HepG2 (cell line): ENCODE measurements around the gene USP40. TPM values are rescaled to one million over a fixed set of nuclear protein-coding genes. Genes with fewer than 3 reads are reported as not detected.

Source experiments
- ATF7 ChIP-seq, 2 experiments: fragments of 450-650 bp in 1 of 2; sonication (generic) in 1 of 2; formaldehyde crosslinking in 1 of 2; IDR thresholded peaks; 2 replicates each; pipeline versions ENCODE4 v1.4.0 to v1.6.1; 2016 to 2020; ENCODE audit warnings: antibody characterized with exemption in 1 of 2, mild to moderate bottlenecking in 1 of 2, missing genetic modification reagents in 1 of 2
- CEBPG ChIP-seq: IDR thresholded peaks from 2 replicates; pipeline ENCODE4 v1.6.1; 2016
- PCBP1 ChIP-seq: fragments of 200-400 bp; formaldehyde crosslinking; IDR thresholded peaks from 2 replicates; pipeline ENCODE4 v1.6.1; 2017; ENCODE audit warnings: mild to moderate bottlenecking, low read depth, low read length, borderline replicate concordance
- RAD21 ChIP-seq: fragments of 450-650 bp; formaldehyde crosslinking; IDR thresholded peaks from 2 replicates; pipeline ENCODE4 v1.5.0; 2020; ENCODE audit warnings: mild to moderate bottlenecking
- SP140L ChIP-seq: sonication (generic); formaldehyde crosslinking; IDR thresholded peaks from 2 replicates; pipeline ENCODE4 v1.4.0; 2020; ENCODE audit warnings: missing genetic modification reagents, borderline replicate concordance
- ZNF101 ChIP-seq: sonication (generic); formaldehyde crosslinking; IDR thresholded peaks from 2 replicates; pipeline ENCODE4 v1.4.0; 2020; ENCODE audit warnings: mild to moderate bottlenecking, low read depth, missing genetic modification reagents, borderline replicate concordance
- ZNF225 ChIP-seq: sonication (generic); formaldehyde crosslinking; IDR thresholded peaks from 2 replicates; pipeline ENCODE4 v1.4.0; 2020; ENCODE audit warnings: mild to moderate bottlenecking, missing genetic modification reagents
- ZNF878 ChIP-seq: sonication (generic); formaldehyde crosslinking; IDR thresholded peaks from 2 replicates; pipeline ENCODE4 v1.8.1; 2023; ENCODE audit warnings: mild to moderate bottlenecking, missing genetic modification reagents, moderate library complexity
- polyA plus RNA-seq, 8 experiments: library from polyadenylated mRNA; depleted of rRNA in 3 of 8; stranded (reverse) in 7 of 8; unstranded in 1 of 8; fragments of >200 nt; fragmentation: Illumina TruSeq in 4 of 8; extraction: Trizol in 4 of 8; gene quantifications; 2 replicates each; pipeline versions ENCODE4 v1.2.1 to v1.2.3, GENCODE V29; 2011 to 2016; ENCODE audit warnings: low read depth in 4 of 8, missing spikeins in 1 of 8, mixed read lengths in 1 of 8; ENCODE audit not compliant: insufficient read depth in 1 of 8
- total RNA-seq, 5 experiments: library from RNA; depleted of rRNA; stranded (reverse); fragments of >200 nt; fragmentation: Illumina TruSeq; extraction: Trizol; gene quantifications; 2 replicates each; pipeline ENCODE4 v1.2.3, GENCODE V29; 2016; ENCODE audit warnings: low read depth in 1 of 5
- TF ChIP-seq, protein P1 (sequence below): sonication (generic); formaldehyde crosslinking; IDR thresholded peaks from 2 replicates; pipeline ENCODE4 v1.4.0; 2020; ENCODE audit warnings: mild to moderate bottlenecking, missing genetic modification reagents
- TF ChIP-seq, protein P2 (sequence below): sonication (generic); formaldehyde crosslinking; IDR thresholded peaks from 2 replicates; pipeline ENCODE4 v1.5.0; 2020; ENCODE audit warnings: missing genetic modification reagents
- TF ChIP-seq, protein P3 (sequence below), 2 experiments: IDR thresholded peaks; 2 replicates each; pipeline ENCODE4 v1.6.1; 2011 to 2012; ENCODE audit warnings: low read length in 2 of 2, borderline replicate concordance in 1 of 2, low read depth in 1 of 2, mild to moderate bottlenecking in 1 of 2, moderate library complexity in 1 of 2
- TF ChIP-seq, protein P4 (sequence below): sonication (generic); formaldehyde crosslinking; IDR thresholded peaks from 2 replicates; pipeline ENCODE4 v1.4.0; 2020; ENCODE audit warnings: missing genetic modification reagents, borderline replicate concordance

USP40 gene
- total and polyA plus RNA-seq, 2 of the 13 experiments (the other 11 are each of a cell fraction or from before 2014, with no cell fraction given): 41.0 to 46.3 TPM

DNA sequence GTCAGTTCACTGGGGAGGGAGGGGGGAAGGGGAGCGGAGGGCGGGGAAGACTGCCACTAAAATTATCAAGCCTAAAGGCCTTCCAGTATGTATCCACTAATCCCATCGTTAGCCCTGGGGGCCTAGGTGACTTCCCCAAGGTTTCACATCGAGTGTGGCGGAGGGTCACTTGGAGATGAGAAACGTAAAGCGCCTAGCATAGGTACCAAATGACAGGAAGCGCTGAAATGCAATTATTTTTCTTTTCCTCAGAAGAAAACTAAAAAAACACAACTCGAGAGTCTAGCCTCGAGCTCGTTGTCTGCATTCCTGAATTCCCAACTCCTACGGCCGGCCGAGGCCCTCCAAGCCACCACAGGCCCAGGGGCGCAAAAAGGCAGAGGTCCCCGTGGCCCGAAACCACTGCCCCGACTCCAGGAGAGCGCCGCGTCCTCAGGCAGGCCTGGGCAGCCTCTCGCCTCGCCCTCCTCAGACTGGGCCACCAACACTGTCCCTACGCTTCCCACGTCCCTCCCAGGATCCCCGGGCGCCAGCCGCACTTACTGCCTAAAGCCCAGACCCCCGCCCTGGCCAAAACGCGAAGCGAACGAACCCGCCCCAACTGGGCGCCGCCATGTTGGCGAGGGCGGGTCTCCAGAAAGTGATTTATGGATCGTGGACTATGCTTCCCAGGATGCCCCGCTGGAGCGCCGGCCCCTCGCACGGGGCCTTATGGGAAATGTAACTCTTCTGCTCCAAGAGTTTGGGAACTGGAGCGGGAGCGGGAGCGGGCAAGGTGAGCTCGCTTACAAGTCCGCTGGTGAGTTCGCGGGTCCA, at the start of gene USP40 (continued):
- TF ChIP-seq, protein P1, sequence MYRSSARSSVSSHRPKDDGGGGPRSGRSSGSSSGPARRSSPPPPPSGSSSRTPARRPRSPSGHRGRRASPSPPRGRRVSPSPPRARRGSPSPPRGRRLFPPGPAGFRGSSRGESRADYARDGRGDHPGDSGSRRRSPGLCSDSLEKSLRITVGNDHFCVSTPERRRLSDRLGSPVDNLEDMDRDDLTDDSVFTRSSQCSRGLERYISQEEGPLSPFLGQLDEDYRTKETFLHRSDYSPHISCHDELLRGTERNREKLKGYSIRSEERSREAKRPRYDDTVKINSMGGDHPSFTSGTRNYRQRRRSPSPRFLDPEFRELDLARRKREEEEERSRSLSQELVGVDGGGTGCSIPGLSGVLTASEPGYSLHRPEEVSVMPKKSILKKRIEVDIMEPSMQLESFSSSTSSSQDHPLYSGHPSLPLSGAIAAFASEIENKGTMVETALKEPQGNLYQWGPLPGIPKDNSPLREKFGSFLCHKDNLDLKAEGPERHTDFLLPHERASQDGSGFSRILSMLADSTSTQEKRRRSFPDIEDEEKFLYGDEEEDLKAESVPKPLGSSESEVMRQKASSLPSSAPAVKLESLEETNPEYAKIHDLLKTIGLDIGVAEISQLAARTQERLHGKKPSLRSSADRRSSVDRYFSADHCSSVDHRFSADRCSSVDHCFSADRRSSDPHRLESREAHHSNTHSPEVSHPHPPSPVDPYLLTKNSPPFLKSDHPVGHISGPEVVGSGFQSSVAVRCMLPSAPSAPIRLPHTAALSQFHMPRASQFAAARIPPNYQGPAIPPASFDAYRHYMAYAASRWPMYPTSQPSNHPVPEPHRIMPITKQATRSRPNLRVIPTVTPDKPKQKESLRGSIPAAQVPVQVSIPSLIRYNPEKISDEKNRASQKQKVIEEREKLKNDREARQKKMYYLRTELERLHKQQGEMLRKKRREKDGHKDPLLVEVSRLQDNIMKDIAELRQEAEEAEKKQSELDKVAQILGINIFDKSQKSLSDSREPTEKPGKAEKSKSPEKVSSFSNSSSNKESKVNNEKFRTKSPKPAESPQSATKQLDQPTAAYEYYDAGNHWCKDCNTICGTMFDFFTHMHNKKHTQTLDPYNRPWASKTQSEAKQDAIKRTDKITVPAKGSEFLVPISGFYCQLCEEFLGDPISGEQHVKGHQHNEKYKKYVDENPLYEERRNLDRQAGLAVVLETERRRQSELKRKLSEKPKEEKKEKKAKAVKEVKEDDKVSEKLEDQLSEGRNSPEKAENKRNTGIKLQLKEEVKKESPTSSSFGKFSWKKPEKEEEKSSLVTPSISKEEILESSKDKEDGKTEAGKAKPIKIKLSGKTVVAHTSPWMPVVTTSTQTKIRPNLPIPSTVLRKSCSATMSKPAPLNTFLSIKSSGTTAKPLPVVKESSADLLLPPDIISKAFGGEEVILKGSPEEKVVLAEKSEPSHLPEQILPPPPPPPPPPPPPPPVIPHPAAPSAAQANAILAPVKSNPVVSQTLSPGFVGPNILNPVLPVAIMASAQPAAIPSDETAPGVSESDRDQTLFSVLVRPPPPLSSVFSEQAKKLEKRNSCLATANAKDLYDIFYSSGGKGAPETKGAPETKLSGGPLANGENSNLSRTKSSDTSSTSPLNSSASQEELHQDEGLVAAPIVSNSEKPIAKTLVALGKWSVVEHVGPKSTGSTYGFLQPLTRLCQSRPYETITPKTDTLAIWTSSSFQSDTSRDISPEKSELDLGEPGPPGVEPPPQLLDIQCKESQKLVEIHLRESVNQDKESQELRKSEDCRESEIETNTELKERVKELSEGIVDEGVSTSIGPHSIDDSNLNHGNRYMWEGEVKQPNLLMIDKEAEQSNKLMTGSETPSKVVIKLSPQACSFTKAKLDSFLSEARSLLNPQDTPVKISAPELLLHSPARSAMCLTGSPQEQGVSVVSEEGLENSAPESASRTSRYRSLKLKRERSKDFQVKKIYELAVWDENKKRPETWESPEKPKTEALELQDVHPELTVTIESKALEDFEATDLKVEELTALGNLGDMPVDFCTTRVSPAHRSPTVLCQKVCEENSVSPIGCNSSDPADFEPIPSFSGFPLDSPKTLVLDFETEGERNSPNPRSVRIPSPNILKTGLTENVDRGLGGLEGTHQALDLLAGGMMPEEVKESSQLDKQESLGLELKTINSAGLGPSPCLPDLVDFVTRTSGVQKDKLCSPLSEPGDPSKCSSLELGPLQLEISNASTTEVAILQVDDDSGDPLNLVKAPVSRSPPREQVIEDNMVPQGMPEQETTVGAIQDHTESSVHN (CRISPR knock-in tag): peak; percentile 22; the same call in 1 of the 2 replicates
- TF ChIP-seq SP140L (CRISPR knock-in tag) (peak; percentile 65; the same call in 1 of the 2 replicates), PCBP1 (0 out of 2 replicates have a peak, but pooled peaks have one; percentile 74), ZNF878 (CRISPR knock-in tag) (peak; percentile 86), RAD21 (CRISPR knock-in tag) (peak; percentile 60), ATF7 (IDR thresholded peaks at IDR 0.05) (no peak), ATF7 (CRISPR knock-in tag; IDR thresholded peaks at IDR 0.05) (peak; percentile 70; the same call in 1 of the 2 replicates), CEBPG (CRISPR knock-in tag) (no peak), ZNF101 (CRISPR knock-in tag) (no peak), ZNF225 (CRISPR knock-in tag) (peak; percentile 97)
- TF ChIP-seq, protein P2, sequence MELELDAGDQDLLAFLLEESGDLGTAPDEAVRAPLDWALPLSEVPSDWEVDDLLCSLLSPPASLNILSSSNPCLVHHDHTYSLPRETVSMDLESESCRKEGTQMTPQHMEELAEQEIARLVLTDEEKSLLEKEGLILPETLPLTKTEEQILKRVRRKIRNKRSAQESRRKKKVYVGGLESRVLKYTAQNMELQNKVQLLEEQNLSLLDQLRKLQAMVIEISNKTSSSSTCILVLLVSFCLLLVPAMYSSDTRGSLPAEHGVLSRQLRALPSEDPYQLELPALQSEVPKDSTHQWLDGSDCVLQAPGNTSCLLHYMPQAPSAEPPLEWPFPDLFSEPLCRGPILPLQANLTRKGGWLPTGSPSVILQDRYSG (CRISPR knock-in tag): peak; percentile 71; the same call in 1 of the 2 replicates
- TF ChIP-seq, protein P3, sequence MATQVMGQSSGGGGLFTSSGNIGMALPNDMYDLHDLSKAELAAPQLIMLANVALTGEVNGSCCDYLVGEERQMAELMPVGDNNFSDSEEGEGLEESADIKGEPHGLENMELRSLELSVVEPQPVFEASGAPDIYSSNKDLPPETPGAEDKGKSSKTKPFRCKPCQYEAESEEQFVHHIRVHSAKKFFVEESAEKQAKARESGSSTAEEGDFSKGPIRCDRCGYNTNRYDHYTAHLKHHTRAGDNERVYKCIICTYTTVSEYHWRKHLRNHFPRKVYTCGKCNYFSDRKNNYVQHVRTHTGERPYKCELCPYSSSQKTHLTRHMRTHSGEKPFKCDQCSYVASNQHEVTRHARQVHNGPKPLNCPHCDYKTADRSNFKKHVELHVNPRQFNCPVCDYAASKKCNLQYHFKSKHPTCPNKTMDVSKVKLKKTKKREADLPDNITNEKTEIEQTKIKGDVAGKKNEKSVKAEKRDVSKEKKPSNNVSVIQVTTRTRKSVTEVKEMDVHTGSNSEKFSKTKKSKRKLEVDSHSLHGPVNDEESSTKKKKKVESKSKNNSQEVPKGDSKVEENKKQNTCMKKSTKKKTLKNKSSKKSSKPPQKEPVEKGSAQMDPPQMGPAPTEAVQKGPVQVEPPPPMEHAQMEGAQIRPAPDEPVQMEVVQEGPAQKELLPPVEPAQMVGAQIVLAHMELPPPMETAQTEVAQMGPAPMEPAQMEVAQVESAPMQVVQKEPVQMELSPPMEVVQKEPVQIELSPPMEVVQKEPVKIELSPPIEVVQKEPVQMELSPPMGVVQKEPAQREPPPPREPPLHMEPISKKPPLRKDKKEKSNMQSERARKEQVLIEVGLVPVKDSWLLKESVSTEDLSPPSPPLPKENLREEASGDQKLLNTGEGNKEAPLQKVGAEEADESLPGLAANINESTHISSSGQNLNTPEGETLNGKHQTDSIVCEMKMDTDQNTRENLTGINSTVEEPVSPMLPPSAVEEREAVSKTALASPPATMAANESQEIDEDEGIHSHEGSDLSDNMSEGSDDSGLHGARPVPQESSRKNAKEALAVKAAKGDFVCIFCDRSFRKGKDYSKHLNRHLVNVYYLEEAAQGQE (IDR thresholded peaks at IDR 0.05; ENCODE audit: borderline replicate concordance in 1 of 2, low read depth in 1 of 2, low read length in 2 of 2): peak in 1 of 2 experiments; percentile 71; a peak in 1 of 4 replicates
- TF ChIP-seq, protein P4, sequence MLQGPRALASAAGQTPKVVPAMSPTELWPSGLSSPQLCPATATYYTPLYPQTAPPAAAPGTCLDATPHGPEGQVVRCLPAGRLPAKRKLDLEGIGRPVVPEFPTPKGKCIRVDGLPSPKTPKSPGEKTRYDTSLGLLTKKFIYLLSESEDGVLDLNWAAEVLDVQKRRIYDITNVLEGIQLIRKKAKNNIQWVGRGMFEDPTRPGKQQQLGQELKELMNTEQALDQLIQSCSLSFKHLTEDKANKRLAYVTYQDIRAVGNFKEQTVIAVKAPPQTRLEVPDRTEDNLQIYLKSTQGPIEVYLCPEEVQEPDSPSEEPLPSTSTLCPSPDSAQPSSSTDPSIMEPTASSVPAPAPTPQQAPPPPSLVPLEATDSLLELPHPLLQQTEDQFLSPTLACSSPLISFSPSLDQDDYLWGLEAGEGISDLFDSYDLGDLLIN (CRISPR knock-in tag): peak; percentile 84; the same call in 1 of the 2 replicates
